ENCODE results near the gene HAUS8. TPM values are rescaled to one million over a fixed set of nuclear protein-coding genes. Genes with fewer than 3 reads are reported as not detected.

Gene HAUS8
- total and polyA plus RNA-seq, 9 of the 15 experiments (the other 6 are each of a cell fraction or from before 2014, with no cell fraction given), result 20.5 to 53.2 (median 36.0) TPM

DNA sequence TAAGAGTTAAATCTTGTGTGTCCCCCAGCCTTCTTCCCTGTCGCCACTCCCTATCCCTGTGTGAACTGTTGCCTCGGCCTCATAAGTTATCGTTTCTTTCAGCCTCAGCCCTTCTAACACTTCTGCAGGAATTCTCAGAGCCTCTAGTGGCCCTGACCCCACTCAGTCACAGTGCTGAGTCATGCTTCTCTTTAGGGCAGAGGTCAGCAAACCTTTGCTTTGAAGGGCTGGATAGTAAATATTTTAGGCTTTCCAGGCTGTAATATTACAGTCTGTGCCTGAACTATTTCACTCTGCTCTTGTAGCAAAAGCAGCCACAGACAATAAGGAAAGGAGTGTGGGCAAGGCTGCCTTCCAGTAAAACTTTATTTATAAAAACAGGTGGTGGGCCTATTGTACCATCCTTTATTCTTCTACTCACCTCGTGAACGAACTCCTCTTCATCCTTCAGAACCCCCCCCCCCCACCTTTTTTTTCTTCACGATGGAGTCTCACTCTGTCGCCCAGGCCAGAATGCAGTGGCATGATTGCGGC, 22.4 kb upstream of the HAUS8 start (continued):
- TF ChIP-seq, protein P1, sequence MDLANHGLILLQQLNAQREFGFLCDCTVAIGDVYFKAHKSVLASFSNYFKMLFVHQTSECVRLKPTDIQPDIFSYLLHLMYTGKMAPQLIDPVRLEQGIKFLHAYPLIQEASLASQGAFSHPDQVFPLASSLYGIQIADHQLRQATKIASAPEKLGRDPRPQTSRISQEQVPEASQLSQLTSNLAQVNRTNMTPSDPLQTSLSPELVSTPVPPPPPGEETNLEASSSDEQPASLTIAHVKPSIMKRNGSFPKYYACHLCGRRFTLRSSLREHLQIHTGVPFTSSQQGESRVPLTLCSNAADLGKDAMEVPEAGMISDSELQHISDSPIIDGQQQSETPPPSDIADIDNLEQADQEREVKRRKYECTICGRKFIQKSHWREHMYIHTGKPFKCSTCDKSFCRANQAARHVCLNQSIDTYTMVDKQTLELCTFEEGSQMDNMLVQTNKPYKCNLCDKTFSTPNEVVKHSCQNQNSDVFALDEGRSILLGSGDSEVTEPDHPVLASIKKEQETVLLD (IDR thresholded peaks at IDR 0.05), result no peak
- no peak for TF ChIP-seq GATAD2B (IDR thresholded peaks at IDR 0.05; ENCODE audit: borderline replicate concordance)
- TF ChIP-seq MAZ (CRISPR knock-in tag; conservative IDR thresholded peaks at IDR 0.05 in 1 of 2, IDR thresholded peaks at IDR 0.05 in 1 of 2), result peak in 1 of 2 experiments; percentile 40; a peak in 1 of 4 replicates
- 0 out of 2 replicates have a peak, but pooled peaks have one; percentile 18 for TF ChIP-seq SMAD4 (CRISPR knock-in tag; conservative IDR thresholded peaks at IDR 0.05)
- TF ChIP-seq, protein P2, sequence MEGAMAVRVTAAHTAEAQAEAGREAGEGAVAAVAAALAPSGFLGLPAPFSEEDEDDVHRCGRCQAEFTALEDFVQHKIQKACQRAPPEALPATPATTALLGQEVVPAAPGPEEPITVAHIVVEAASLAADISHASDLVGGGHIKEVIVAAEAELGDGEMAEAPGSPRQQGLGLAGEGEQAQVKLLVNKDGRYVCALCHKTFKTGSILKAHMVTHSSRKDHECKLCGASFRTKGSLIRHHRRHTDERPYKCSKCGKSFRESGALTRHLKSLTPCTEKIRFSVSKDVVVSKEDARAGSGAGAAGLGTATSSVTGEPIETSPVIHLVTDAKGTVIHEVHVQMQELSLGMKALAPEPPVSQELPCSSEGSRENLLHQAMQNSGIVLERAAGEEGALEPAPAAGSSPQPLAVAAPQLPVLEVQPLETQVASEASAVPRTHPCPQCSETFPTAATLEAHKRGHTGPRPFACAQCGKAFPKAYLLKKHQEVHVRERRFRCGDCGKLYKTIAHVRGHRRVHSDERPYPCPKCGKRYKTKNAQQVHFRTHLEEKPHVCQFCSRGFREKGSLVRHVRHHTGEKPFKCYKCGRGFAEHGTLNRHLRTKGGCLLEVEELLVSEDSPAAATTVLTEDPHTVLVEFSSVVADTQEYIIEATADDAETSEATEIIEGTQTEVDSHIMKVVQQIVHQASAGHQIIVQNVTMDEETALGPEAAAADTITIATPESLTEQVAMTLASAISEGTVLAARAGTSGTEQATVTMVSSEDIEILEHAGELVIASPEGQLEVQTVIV (CRISPR knock-in tag; IDR thresholded peaks at IDR 0.05; ENCODE audit: borderline replicate concordance), result no peak
- TF ChIP-seq RHOXF2B (CRISPR knock-in tag; conservative IDR thresholded peaks at IDR 0.05), result no peak
- TF ChIP-seq ZNF12 (CRISPR knock-in tag; IDR thresholded peaks at IDR 0.05), result no peak
- TF ChIP-seq NR2C1 (IDR thresholded peaks at IDR 0.05), result peak; percentile 89
- peak; percentile 91 for TF ChIP-seq NR2C1 (tag; IDR thresholded peaks at IDR 0.05)
- peak; percentile 93; the same call in 1 of the 2 replicates for TF ChIP-seq DNMT1 (IDR thresholded peaks at IDR 0.05)
- TF ChIP-seq JUN (IDR thresholded peaks at IDR 0.05; ENCODE audit: borderline replicate concordance, low read depth, low read length), result peak; percentile 65; the same call in 1 of the 2 replicates
- no peak for TF ChIP-seq JUN (CRISPR knock-in tag; IDR thresholded peaks at IDR 0.05; ENCODE audit: borderline replicate concordance)
- TF ChIP-seq ZNF830 (CRISPR knock-in tag; IDR thresholded peaks at IDR 0.05), result no peak
- no peak for TF ChIP-seq TOE1 (IDR thresholded peaks at IDR 0.05; ENCODE audit: borderline replicate concordance)
- TF ChIP-seq TOE1 (CRISPR knock-in tag; IDR thresholded peaks at IDR 0.05; ENCODE audit: borderline replicate concordance, low read depth), result no peak
- TF ChIP-seq, protein P3, sequence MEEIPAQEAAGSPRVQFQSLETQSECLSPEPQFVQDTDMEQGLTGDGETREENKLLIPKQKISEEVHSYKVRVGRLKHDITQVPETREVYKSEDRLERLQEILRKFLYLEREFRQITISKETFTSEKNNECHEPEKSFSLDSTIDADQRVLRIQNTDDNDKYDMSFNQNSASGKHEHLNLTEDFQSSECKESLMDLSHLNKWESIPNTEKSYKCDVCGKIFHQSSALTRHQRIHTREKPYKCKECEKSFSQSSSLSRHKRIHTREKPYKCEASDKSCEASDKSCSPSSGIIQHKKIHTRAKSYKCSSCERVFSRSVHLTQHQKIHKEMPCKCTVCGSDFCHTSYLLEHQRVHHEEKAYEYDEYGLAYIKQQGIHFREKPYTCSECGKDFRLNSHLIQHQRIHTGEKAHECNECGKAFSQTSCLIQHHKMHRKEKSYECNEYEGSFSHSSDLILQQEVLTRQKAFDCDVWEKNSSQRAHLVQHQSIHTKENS (CRISPR knock-in tag; IDR thresholded peaks at IDR 0.05), result no peak
- no peak for TF ChIP-seq ZNF436 (CRISPR knock-in tag; IDR thresholded peaks at IDR 0.05)
- TF ChIP-seq L3MBTL2 (IDR thresholded peaks at IDR 0.05), result peak; percentile 40; the same call in 1 of the 2 replicates
- TF ChIP-seq, protein P4, sequence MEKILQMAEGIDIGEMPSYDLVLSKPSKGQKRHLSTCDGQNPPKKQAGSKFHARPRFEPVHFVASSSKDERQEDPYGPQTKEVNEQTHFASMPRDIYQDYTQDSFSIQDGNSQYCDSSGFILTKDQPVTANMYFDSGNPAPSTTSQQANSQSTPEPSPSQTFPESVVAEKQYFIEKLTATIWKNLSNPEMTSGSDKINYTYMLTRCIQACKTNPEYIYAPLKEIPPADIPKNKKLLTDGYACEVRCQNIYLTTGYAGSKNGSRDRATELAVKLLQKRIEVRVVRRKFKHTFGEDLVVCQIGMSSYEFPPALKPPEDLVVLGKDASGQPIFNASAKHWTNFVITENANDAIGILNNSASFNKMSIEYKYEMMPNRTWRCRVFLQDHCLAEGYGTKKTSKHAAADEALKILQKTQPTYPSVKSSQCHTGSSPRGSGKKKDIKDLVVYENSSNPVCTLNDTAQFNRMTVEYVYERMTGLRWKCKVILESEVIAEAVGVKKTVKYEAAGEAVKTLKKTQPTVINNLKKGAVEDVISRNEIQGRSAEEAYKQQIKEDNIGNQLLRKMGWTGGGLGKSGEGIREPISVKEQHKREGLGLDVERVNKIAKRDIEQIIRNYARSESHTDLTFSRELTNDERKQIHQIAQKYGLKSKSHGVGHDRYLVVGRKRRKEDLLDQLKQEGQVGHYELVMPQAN (IDR thresholded peaks at IDR 0.05; ENCODE audit: borderline replicate concordance), result no peak
- TF ChIP-seq ZNF586 (CRISPR knock-in tag; conservative IDR thresholded peaks at IDR 0.05), result no peak
- no peak for TF ChIP-seq ZNF197 (CRISPR knock-in tag; IDR thresholded peaks at IDR 0.05; ENCODE audit: low read depth)
- no peak; a peak in 1 of 3 replicates for TF ChIP-seq CBX3 (IDR thresholded peaks at IDR 0.05; ENCODE audit: borderline replicate concordance in 1 of 2, low read length in 2 of 2)
- TF ChIP-seq RBM17 (IDR thresholded peaks at IDR 0.05; ENCODE audit: borderline replicate concordance, low read depth, low read length), result no peak
